Adipocyte (in vitro differentiated cells): ENCODE data around the gene CALN1.

ENCODE experiments used
- DNase-seq: peaks from one replicate; pipeline ENCODE4 v3.0.0-alpha.2; 2015; ENCODE audit warnings: low read depth
- H3K27me3 ChIP-seq: replicated peaks from 2 replicates; pipeline ENCODE4 v1.7.0; 2013; ENCODE audit warnings: mild to moderate bottlenecking, low read length, moderate library complexity; ENCODE audit not compliant: control insufficient read depth, insufficient read depth
- H3K36me3 ChIP-seq: 2 replicates; pipeline ENCODE4 v1.7.0; 2013; ENCODE audit warnings: low read length, mild to moderate bottlenecking, moderate library complexity; ENCODE audit not compliant: control insufficient read depth, insufficient read depth, severe bottlenecking
- H3K4me1 ChIP-seq: 2 replicates; pipeline ENCODE4 v1.7.0; 2013; ENCODE audit warnings: mild to moderate bottlenecking, low read length, moderate library complexity; ENCODE audit not compliant: control insufficient read depth, insufficient read depth
- H3K4me3 ChIP-seq: 2 replicates; pipeline ENCODE4 v1.7.0; 2013; ENCODE audit warnings: mild to moderate bottlenecking, low read length, moderate library complexity
- H3K9ac ChIP-seq: 2 replicates; pipeline ENCODE4 v1.7.0; 2013; ENCODE audit warnings: mild to moderate bottlenecking, low read length, moderate library complexity
- H3K9me3 ChIP-seq: 2 replicates; pipeline ENCODE4 v1.7.0; 2013; ENCODE audit warnings: mild to moderate bottlenecking, low read length, moderate library complexity; ENCODE audit not compliant: control insufficient read depth

Gene CALN1

DNA sequence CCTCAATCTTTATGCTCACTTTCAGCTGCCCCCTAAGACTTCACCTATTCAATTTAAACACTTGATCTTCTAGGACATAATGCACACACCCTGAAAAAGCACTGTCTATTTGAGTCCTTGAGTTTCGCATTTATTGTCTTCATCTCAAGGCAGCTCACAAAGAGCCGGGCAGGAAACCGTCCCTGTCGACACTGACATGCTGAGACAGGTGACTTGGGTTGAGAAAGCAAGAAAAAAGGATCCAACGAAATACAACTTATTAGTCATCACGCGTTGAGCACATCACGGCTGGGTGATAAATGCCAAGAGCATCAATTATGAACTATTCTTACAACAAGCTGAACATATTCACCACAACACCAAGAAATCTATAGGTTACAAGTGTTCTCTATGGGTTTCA lies 91.1 kb downstream of the CALN1 start:
- Histone ChIP-seq H3K27me3 (no peaks in the 10 kb centered on the region), H3K4me1 (no peaks in the 10 kb centered on the region), H3K9ac (no peak overlapping the region), H3K36me3 (no peaks in the 10 kb centered on the region), H3K9me3 (no peaks in the 10 kb centered on the region), H3K4me3 (no peak overlapping the region)
- DNase-seq, result no peak

DNA sequence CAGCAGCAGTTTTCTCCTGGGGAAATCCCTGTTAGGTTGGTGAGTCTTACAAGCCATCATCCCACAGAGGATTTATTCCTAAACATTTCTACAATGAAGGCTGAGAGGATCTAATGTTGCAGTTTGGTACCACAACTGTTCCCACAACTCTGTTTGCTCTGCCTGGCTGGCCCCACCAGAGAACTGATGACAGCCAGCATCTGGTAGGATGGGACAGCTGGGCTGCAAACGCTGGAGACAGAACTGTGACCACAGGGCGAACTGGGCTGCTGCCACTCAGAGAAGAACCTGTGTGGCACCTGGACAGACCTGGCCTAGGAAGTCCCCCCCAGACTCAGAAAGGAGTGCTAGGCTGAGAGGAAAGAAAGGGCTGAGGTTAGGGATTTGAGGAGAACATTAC lies 94.8 kb downstream of the CALN1 start:
- no peaks in the 10 kb centered on the region for H3K36me3 ChIP-seq
- H3K27me3 ChIP-seq, result no peaks in the 10 kb centered on the region
- no peak for DNase-seq
- no peaks in the 10 kb centered on the region for H3K9me3 ChIP-seq
- no peak overlapping the region for H3K9ac ChIP-seq
- H3K4me1 ChIP-seq, result no peaks in the 10 kb centered on the region
- no peak overlapping the region for H3K4me3 ChIP-seq

DNA sequence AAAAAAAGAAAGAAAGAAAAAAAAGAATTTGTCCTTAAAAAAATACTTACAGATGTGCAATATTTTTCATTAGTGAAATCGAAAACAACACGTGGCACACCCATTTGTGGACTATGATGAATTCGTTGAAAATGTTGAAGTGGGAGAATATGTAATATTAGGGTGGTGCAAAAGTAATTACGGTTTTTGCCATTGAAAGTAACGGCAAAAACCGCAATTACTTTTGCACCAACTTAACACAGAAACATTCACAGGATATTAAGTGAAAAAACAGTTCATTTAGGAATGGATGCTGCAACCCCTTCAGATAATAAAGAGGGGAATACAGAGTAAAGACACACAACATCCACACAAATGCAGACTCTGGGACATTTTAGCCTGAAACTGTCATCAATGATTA lies 96.0 kb downstream of the CALN1 start:
- no peak for DNase-seq
- H3K4me1 ChIP-seq, result no peaks in the 10 kb centered on the region
- no peaks in the 10 kb centered on the region for H3K36me3 ChIP-seq
- no peak overlapping the region for H3K4me3 ChIP-seq
- no peak overlapping the region for H3K9ac ChIP-seq
- no peaks in the 10 kb centered on the region for H3K9me3 ChIP-seq
- no peaks in the 10 kb centered on the region for H3K27me3 ChIP-seq

DNA sequence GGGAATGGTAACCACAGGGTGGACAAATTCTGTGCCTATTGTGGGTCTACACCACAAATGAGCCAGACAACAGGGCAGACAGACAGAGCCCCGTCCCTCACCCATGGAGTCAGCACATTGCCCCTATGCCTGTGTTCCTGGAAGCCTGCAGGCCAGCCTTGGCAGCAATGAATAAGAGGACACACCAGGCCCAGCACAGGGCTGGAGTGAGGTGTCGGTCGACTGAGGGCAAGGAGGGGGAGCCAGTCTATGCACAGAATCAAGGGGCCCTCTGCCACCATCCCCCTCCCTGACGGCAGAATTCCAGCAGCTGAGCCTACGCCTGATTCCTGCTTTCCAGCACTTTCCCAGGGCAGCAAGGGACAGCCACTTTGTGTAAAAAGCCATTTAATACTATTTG lies 98.2 kb downstream of the CALN1 start:
- Histone ChIP-seq H3K27me3 (peaks cover 4% of the 10 kb centered on the region), H3K9ac (no peak overlapping the region), H3K4me1 (no peaks in the 10 kb centered on the region), H3K4me3 (no peak overlapping the region), H3K9me3 (no peaks in the 10 kb centered on the region), H3K36me3 (no peaks in the 10 kb centered on the region)
- DNase-seq, result no peak

DNA sequence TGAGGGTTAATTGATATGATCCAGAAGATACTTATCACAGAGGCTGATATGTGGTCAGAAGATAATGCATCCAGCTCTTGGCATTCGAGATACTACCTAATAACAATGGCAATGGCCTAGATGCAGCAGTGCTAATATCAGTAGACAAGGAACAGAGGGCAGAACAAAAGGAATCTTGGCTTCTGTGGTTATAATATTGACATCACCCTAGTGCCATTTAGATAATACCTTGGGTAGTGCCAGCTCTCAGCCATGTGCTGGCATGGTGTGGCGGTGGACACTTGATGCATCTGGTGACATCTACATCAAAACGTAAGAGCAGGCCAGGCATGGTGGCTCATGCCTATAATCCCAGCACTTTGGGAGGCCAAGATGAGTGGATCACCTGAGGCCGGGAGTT lies 101.8 kb downstream of the CALN1 start:
- DNase-seq, result no peak
- H3K36me3 ChIP-seq, result no peaks in the 10 kb centered on the region
- H3K9me3 ChIP-seq, result no peaks in the 10 kb centered on the region
- peaks cover 4% of the 10 kb centered on the region for H3K27me3 ChIP-seq
- no peaks in the 10 kb centered on the region for H3K4me1 ChIP-seq
- no peak overlapping the region for H3K4me3 ChIP-seq
- no peak overlapping the region for H3K9ac ChIP-seq

DNA sequence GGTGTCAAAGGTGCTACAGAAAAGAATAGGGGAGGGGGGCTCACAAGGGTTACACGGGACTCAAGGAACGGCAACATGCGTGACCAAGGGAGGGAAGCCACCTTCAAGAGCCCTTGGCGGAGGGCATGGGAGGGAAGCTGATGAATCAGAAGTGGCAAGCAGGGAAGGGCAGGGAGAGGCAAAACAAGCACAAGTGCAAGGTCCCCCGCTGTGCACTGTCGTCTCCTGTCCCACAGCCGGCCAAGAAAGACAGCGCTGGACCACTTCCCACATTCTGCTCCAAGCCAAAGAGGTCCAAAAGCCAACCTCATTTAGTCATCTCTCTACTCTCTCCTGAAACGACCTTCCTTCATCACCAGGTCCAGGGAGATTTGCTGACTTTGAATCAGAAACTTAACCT lies 102.7 kb downstream of the CALN1 start:
- Histone ChIP-seq H3K4me1 (no peaks in the 10 kb centered on the region), H3K9ac (no peak overlapping the region), H3K4me3 (no peak overlapping the region), H3K27me3 (peaks cover 4% of the 10 kb centered on the region), H3K9me3 (no peaks in the 10 kb centered on the region), H3K36me3 (no peaks in the 10 kb centered on the region)
- no peak for DNase-seq

DNA sequence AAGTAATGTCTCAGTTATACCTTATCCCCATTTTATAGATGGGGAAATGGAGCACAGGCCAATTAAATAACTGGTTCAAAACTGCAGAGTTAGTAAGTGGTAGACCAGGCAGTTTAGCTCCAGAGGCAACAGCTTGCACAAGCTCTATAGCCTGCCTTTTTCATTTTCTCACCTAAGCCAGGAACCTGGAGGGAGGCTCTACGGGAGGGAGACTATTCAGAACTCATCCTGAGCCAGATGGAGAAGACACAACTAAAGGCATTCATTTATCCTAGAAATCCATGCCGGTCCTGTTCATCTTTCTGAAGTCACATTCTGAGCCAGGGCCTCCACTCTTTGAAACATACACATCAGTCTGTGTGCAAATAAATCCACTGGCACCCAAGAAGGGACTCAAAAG lies 103.2 kb downstream of the CALN1 start:
- Histone ChIP-seq H3K4me3 (no peak overlapping the region), H3K27me3 (peaks cover 4% of the 10 kb centered on the region), H3K4me1 (no peaks in the 10 kb centered on the region), H3K9ac (no peak overlapping the region), H3K36me3 (no peaks in the 10 kb centered on the region), H3K9me3 (no peaks in the 10 kb centered on the region)
- DNase-seq, result no peak

DNA sequence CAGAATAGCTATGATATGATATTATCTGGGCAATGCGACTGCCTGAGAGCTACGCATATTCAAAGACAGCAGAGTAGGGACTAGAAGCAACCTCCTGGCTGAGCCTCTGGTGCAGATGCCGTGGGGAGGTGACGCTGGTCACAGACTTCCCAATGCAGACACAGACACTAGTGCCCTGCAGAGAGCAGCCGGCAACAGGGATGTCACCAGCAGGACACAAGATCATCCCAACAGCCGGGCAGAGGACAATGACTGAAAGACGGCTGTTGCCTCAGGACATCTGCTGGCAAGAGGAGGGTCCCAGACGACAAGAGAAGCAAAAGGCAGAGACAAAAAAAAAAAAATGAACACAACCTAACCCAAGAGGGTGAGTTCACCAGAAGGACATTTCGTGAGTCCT lies 104.6 kb downstream of the CALN1 start:
- no peak overlapping the region for H3K9ac ChIP-seq
- no peaks in the 10 kb centered on the region for H3K9me3 ChIP-seq
- H3K36me3 ChIP-seq, result no peaks in the 10 kb centered on the region
- DNase-seq, result no peak
- H3K27me3 ChIP-seq, result peaks cover 4% of the 10 kb centered on the region
- H3K4me1 ChIP-seq, result no peaks in the 10 kb centered on the region
- H3K4me3 ChIP-seq, result no peak overlapping the region

DNA sequence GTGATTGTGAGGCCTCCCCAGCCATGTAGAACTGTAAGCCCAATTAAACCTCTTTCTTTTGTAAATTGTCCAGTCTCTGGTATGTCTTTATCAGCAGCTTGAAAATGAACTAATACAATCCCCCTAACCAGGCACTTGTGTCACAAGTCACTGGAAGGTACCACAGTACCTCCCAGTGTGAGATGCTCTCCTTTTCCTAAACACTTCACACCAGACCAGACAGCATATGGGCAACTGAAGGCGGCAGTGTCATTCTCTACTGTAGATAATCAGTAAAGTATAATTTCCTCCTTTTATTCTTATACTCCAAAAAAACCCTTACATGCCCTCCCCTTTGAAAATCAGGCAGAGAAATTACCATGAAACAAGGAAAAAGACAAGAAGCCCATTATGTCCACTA lies 113.2 kb downstream of the CALN1 start:
- Histone ChIP-seq H3K4me1 (no peaks in the 10 kb centered on the region), H3K4me3 (no peak overlapping the region), H3K27me3 (no peaks in the 10 kb centered on the region), H3K36me3 (no peaks in the 10 kb centered on the region), H3K9me3 (no peaks in the 10 kb centered on the region), H3K9ac (no peak overlapping the region)
- DNase-seq, result no peak

DNA sequence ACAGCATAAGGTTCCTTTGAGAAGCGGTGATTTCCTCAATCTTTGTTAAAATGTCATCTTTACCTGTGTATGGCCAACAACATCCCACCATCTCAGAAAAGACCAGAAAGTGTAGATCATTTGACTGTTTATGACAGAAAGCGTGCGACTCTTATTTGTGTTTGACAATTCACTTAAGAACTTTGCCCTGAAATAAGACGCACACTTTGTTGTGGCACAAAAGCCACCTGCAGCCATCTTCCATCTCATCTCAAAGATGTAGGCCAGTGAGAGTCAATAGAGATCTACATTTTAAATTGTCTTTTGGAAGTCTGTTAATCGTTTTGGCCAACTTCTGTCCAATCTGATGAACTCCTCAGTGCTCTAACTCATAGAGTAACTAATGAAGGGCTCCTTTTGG lies 114.0 kb downstream of the CALN1 start:
- H3K4me1 ChIP-seq, result no peaks in the 10 kb centered on the region
- H3K9ac ChIP-seq, result no peak overlapping the region
- no peak overlapping the region for H3K4me3 ChIP-seq
- H3K9me3 ChIP-seq, result no peaks in the 10 kb centered on the region
- no peaks in the 10 kb centered on the region for H3K36me3 ChIP-seq
- DNase-seq, result no peak
- no peaks in the 10 kb centered on the region for H3K27me3 ChIP-seq

DNA sequence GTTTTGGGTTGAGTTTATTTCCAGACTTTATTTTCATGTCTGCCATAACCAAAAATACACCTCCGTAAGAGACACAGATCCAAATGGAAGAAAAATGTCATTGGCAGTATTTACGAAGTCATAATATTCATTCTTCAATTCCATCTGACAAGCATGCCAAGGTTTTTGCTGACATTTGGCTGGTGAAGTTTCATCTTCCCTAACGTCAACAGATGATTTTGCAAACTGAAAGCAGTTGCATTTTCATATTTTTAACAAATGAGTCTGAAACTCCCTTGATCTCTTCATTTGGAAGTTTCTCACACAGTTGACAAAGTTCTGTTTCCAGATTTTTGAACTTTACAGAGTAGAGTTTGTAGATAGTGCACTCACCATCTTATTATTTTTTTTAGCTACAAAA lies 114.5 kb downstream of the CALN1 start:
- no peaks in the 10 kb centered on the region for H3K36me3 ChIP-seq
- H3K4me3 ChIP-seq, result no peak overlapping the region

DNA sequence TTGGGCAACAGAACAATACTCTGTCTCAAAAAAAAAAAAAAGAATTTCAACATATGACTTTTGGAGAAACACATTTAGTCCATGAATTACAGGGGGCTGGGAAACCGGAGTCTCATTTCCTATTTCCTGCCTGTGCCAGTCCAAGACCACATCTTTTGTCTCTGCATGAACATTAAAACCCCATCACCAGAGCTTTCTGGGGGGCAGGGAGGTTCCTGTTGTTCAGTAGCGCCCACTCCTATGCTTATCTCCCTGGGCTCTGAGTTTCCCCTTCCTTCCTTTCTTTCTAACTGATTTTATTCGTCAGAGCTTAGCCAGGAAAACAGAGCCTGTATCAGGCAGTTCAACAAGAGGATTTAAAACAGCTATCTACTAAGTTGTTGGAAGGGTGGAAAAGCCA lies 119.3 kb downstream of the CALN1 start:
- Histone ChIP-seq H3K36me3 (no peaks in the 10 kb centered on the region), H3K4me1 (no peaks in the 10 kb centered on the region), H3K27me3 (no peaks in the 10 kb centered on the region), H3K9me3 (no peaks in the 10 kb centered on the region), H3K9ac (no peak overlapping the region), H3K4me3 (no peak overlapping the region)
- no peak for DNase-seq

More for the DNA sequence above, 114.5 kb downstream of the CALN1 start:
- no peaks in the 10 kb centered on the region for H3K9me3 ChIP-seq
- no peak for DNase-seq
- no peaks in the 10 kb centered on the region for H3K27me3 ChIP-seq
- no peaks in the 10 kb centered on the region for H3K4me1 ChIP-seq
- no peak overlapping the region for H3K9ac ChIP-seq
